NT2/D1 (cell line): ENCODE measurements around the gene PARP14.

Experiments used
- YY1 ChIP-seq: IDR thresholded peaks from 2 replicates; pipeline ENCODE4 v1.6.1; 2011; ENCODE audit not compliant: insufficient read length, insufficient read depth
- ZNF274 ChIP-seq: IDR thresholded peaks from 2 replicates; pipeline ENCODE4 v1.6.1; 2011; ENCODE audit warnings: mild to moderate bottlenecking, low read depth, low read length

- no peak for TF ChIP-seq YY1
- no peak for TF ChIP-seq ZNF274
These were observed 8.9 kb downstream of the PARP14 start for GRCh38 chr3:122689587-122689986.
